ENCODE measurements around the gene NPC1.
A peak's percentile ranks its signal among the peaks of the same experiment; 100 is the strongest.
"Not testable (repeated sequence)": the region's sequence is repeated elsewhere in the genome, so short reads cannot be mapped to it uniquely, and the experiment has no call there.

Gene NPC1

GRCh38 chr18:23573626-23574431 lies 12.5 kb downstream of the NPC1 start:
- DNase-seq, result peak; percentile 53

- no peak for DNase-seq
These were observed 13.3 kb downstream of the NPC1 start for GRCh38 chr18:23573020-23573419.

- no peak for DNase-seq
These were observed 13.7 kb downstream of the NPC1 start for GRCh38 chr18:23572570-23572969.

GRCh38 chr18:23572012-23572411 lies 14.3 kb downstream of the NPC1 start:
- no peak for DNase-seq

- DNase-seq, result peak; percentile 28
These were observed 15.3 kb downstream of the NPC1 start for GRCh38 chr18:23570912-23571504.

- no peak for DNase-seq
These were observed 16.8 kb downstream of the NPC1 start for GRCh38 chr18:23569299-23570063.

GRCh38 chr18:23568281-23569138 lies 17.8 kb downstream of the NPC1 start:
- no peak for DNase-seq

GRCh38 chr18:23567671-23568070 lies 18.6 kb downstream of the NPC1 start:
- no peak for DNase-seq

GRCh38 chr18:23565916-23566547 lies 20.3 kb downstream of the NPC1 start:
- DNase-seq, result no peak

- DNase-seq, result peak; percentile 38
These were observed 22.8 kb downstream of the NPC1 start for GRCh38 chr18:23563377-23564043.

- DNase-seq, result no peak
These were observed 26.1 kb downstream of the NPC1 start for GRCh38 chr18:23560186-23560585.

- DNase-seq, result not testable (repeated sequence)
These were observed 28.8 kb downstream of the NPC1 start for GRCh38 chr18:23557511-23557910.

- DNase-seq, result no peak
These were observed 30.0 kb downstream of the NPC1 start for GRCh38 chr18:23556145-23556780.

- no peak for DNase-seq
These were observed 32.4 kb downstream of the NPC1 start for GRCh38 chr18:23553887-23554286.

GRCh38 chr18:23552505-23552904 lies 33.8 kb downstream of the NPC1 start:
- no peak for DNase-seq

GRCh38 chr18:23551978-23552377 lies 34.3 kb downstream of the NPC1 start:
- DNase-seq, result no peak

- no peak for DNase-seq
These were observed 35.4 kb downstream of the NPC1 start for GRCh38 chr18:23550898-23551297.

GRCh38 chr18:23548719-23549118 lies 37.6 kb downstream of the NPC1 start:
- no peak for DNase-seq

GRCh38 chr18:23548275-23548674 lies 38.0 kb downstream of the NPC1 start:
- no peak for DNase-seq

- no peak for DNase-seq
These were observed 38.5 kb downstream of the NPC1 start for GRCh38 chr18:23547846-23548245.

- DNase-seq, result no peak
These were observed 39.0 kb downstream of the NPC1 start for GRCh38 chr18:23547306-23547705.
